Coronary artery (tissue), 2 donors: ENCODE data around the gene SERPINA10.

ENCODE experiments used
- DNase-seq: peaks from one replicate; pipeline ENCODE4 v3.0.0-alpha.2; 2017; ENCODE audit warnings: low spot score
- H3K27ac ChIP-seq, 2 donors: fragments of 200-600 bp; sonication (generic); one replicate each; pipeline ENCODE4 v1.5.1; 2016 to 2019
- H3K4me3 ChIP-seq: fragments of 200-600 bp; sonication (generic); 2 replicates; pipeline ENCODE4 v1.5.1; 2016; ENCODE audit warnings: mild to moderate bottlenecking, moderate library complexity
- TF ChIP-seq, protein P1 (sequence below): fragments of 200-600 bp; sonication (generic); IDR thresholded peaks from one replicate; pipeline ENCODE4 v1.5.1; 2019; ENCODE audit warnings: antibody characterized with exemption

Gene SERPINA10

DNA sequence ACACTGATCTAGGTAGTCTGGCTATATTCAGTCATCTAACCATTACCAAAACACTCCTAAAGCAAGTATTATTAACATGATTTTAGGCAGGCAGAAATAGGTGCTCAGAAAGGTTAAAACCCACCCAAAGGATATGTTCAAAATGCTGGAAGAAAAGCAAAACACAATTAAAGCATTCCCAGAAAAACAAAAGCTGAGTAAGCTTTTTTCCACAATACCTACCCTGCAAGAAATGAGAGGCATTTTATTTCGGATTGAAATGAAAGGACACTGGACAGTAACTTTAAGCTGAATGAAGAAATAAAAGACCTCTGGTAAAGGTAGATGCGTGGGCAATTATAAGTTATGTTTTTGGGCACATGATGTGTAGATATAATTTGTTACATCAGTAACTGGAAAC lies 21.8 kb upstream of the SERPINA10 start:
- TF ChIP-seq, protein P1, sequence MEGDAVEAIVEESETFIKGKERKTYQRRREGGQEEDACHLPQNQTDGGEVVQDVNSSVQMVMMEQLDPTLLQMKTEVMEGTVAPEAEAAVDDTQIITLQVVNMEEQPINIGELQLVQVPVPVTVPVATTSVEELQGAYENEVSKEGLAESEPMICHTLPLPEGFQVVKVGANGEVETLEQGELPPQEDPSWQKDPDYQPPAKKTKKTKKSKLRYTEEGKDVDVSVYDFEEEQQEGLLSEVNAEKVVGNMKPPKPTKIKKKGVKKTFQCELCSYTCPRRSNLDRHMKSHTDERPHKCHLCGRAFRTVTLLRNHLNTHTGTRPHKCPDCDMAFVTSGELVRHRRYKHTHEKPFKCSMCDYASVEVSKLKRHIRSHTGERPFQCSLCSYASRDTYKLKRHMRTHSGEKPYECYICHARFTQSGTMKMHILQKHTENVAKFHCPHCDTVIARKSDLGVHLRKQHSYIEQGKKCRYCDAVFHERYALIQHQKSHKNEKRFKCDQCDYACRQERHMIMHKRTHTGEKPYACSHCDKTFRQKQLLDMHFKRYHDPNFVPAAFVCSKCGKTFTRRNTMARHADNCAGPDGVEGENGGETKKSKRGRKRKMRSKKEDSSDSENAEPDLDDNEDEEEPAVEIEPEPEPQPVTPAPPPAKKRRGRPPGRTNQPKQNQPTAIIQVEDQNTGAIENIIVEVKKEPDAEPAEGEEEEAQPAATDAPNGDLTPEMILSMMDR = no peak
- no peak overlapping the region for H3K27ac ChIP-seq
- DNase-seq = no peak
- no peak overlapping the region for H3K4me3 ChIP-seq

DNA sequence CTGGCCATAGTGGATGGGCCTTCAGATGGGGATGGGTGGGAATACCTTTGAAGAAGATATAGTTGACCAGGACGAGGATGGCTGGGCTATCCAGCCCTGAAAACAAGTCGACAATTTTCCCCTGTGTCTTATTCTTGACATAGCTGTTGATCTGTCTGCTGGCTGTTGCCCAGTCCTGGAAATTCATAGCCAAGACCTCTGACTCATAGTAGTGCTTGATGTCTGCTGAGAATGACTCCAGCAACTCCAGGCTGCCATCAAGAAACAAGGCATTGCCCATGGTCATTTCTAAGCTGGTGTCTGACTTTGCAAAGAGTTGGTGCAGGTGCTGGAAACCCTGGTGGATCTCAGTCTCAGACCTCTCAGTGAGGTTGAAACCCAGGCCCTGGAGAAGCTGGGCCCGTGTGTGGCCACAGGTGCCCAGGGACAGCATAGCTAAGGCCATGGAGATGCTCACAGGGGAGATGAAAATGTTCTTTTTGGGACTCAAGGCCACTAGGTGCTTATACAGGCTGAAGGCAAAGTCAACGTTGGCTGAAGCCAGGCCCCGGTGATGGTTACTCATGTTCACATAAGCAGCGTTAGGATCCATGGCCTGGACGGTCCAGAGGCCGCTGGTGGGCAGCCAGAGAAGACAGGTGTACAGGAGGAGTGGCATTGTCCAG lies 21.1 kb upstream of the SERPINA10 start:
- H3K4me3 ChIP-seq = no peak overlapping the region
- H3K27ac ChIP-seq = no peak overlapping the region
- DNase-seq = no peak
- TF ChIP-seq, protein P1 = no peak

- no peak for DNase-seq
- TF ChIP-seq, protein P1 = no peak
- no peak overlapping the region for H3K27ac ChIP-seq
- no peak overlapping the region for H3K4me3 ChIP-seq
Measured at GRCh38 chr14:94312481-94313246, 19.6 kb upstream of the SERPINA10 start.

DNA sequence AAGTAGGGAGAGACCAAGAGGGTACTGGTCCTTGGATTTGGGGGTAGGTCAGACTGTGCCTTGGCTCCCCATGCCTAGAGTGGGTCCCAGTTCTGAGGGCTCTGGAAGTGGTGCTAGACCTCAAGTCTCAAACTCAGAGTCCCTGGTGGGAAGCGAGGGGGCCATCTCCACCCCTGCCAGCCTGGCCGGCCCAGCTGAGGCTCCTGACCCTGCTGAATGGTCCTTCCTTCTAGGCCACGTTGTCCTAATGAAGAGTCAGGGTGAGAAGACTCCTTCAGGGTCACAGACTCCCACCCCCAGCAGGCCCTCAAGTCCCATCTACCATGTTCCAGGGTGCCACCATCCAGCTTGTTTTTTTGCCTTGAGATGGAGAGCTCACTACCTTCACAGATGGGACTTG lies 17.2 kb upstream of the SERPINA10 start:
- TF ChIP-seq, protein P1 = no peak
- DNase-seq = no peak
- H3K27ac ChIP-seq = no peak overlapping the region
- no peak overlapping the region for H3K4me3 ChIP-seq

DNA sequence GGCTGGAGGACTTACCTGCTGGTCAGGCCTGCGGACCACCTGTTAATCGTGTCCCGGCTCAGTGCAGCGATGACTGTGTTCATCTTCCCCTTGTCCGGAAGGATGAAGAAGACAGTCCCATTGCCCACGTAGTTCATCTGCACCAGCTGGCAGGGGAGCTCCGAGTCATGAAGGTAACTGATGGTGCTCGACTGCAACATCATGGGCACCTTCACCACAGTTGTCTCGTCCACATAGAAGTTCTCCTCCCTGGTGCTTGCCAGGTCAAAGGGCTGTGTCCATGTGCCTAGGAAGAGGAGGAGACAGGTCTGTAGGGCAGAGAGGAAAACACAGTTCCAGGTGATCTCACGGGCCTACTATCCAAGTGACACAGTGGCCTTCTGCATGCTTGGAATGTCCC lies 16.7 kb upstream of the SERPINA10 start:
- H3K27ac ChIP-seq = no peak overlapping the region
- DNase-seq = no peak
- no peak overlapping the region for H3K4me3 ChIP-seq
- TF ChIP-seq, protein P1 = no peak

DNA sequence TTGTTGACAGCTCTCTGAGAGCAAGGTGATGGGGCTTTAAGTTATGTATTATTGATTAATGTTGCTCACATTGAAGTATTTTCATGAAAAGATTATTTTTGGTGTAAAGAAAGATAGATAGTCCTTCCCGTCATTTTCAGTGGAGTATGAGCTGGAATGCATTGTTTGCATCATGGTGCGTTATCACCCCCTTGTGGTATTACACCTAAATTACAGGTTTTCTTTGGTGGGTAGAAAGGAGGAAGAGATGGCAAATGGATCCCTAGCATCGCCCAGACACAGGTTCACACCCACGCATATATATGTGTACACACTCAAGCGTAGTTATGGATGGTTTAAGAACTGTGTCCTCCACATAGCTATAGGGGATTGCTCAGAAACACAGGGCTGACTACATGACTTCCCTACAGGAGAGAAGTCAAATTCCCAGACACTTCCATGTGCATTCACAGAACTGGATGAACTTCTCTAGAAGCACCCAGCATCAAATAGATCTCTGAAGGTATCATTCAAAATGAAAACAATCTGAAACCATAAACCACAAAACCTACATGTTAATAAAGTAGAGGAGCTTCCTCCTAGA lies 14.4 kb upstream of the SERPINA10 start:
- no peak for DNase-seq

More for the DNA sequence above, 14.4 kb upstream of the SERPINA10 start:
- TF ChIP-seq, protein P1 = no peak
- H3K27ac ChIP-seq = no peak overlapping the region
- no peak overlapping the region for H3K4me3 ChIP-seq
